Measurements from ENCODE around the gene SAMD7. TPM values are rescaled to one million over a fixed set of nuclear protein-coding genes. Genes with fewer than 3 reads are reported as not detected.

SAMD7 gene
- total RNA-seq, 1 experiment from 2014 or later: not detected

- Histone ChIP-seq H3K27me3 (ENCODE audit: low read length) (no peaks in the 10 kb centered on the region), H3K27ac (ENCODE audit: low read length) (no peak overlapping the region), H3K36me3 (ENCODE audit: low read depth, low read length) (no peaks in the 10 kb centered on the region), H3K4me1 (ENCODE audit: insufficient read depth, low read length) (no peaks in the 10 kb centered on the region), H3K9me3 (ENCODE audit: low read length) (no peaks in the 10 kb centered on the region), H3K9ac (ENCODE audit: low read length) (no peak overlapping the region), H2AFZ (ENCODE audit: low read length) (no peak overlapping the region), H4K20me1 (ENCODE audit: low read length) (no peaks in the 10 kb centered on the region), H3K4me3 (ENCODE audit: low read length) (no peak overlapping the region), H3F3A (ENCODE audit: low read length, unreplicated experiment) (no peaks in the 10 kb centered on the region), H3K9me2 (replicated peaks; ENCODE audit: low read length) (no peaks in the 10 kb centered on the region), H3K4me2 (ENCODE audit: low read length) (no peak overlapping the region), H3K79me2 (ENCODE audit: low read length) (no peaks in the 10 kb centered on the region)
- TF ChIP-seq CTCF (conservative IDR thresholded peaks at IDR 0.05; ENCODE audit: low read depth, low read length) (no peak), EZH2phosphoT487 (IDR thresholded peaks at IDR 0.05; ENCODE audit: borderline replicate concordance, low read length) (no peak), EZH2 (IDR thresholded peaks at IDR 0.05; ENCODE audit: low read length, unreplicated experiment) (no peak)
- ATAC-seq (peak; percentile 82), DNase-seq (peak; percentile 33)
- POLR2A ChIA-PET (ENCODE audit: unreplicated experiment): no interaction called here
- BruUV-seq (replicated peaks): no TSS peak
- intact Hi-C loops (cut with micrococcal nuclease): no loop called here
- CTCF ChIA-PET: no interaction called here
Observed at GRCh38 chr3:169914321-169914720, 2.9 kb downstream of the SAMD7 start.

- ATAC-seq (no peak), DNase-seq (no peak)
- H3F3A ChIP-seq (ENCODE audit: low read length, unreplicated experiment): no peaks in the 10 kb centered on the region
- ChIA-PET POLR2A (ENCODE audit: unreplicated experiment) (no interaction called here), CTCF (no interaction called here)
- TF ChIP-seq CTCF (conservative IDR thresholded peaks at IDR 0.05; ENCODE audit: low read depth, low read length) (no peak), EZH2 (IDR thresholded peaks at IDR 0.05; ENCODE audit: low read length, unreplicated experiment) (no peak), EZH2phosphoT487 (IDR thresholded peaks at IDR 0.05; ENCODE audit: borderline replicate concordance, low read length) (no peak)
- no TSS peak for BruUV-seq (replicated peaks)
- H3K4me2 ChIP-seq (ENCODE audit: low read length): no peak overlapping the region
- H3K9me2 ChIP-seq (replicated peaks; ENCODE audit: low read length): no peaks in the 10 kb centered on the region
- H2AFZ ChIP-seq (ENCODE audit: low read length): no peak overlapping the region
- no peak overlapping the region for H3K9ac ChIP-seq (ENCODE audit: low read length)
- no peaks in the 10 kb centered on the region for H4K20me1 ChIP-seq (ENCODE audit: low read length)
- no peaks in the 10 kb centered on the region for H3K9me3 ChIP-seq (ENCODE audit: low read length)
- intact Hi-C loops (cut with micrococcal nuclease): no loop called here
- no peak overlapping the region for H3K4me3 ChIP-seq (ENCODE audit: low read length)
- no peaks in the 10 kb centered on the region for H3K27me3 ChIP-seq (ENCODE audit: low read length)
- H3K4me1 ChIP-seq (ENCODE audit: insufficient read depth, low read length): no peaks in the 10 kb centered on the region
- H3K27ac ChIP-seq (ENCODE audit: low read length): no peak overlapping the region
- no peaks in the 10 kb centered on the region for H3K36me3 ChIP-seq (ENCODE audit: low read depth, low read length)
- H3K79me2 ChIP-seq (ENCODE audit: low read length): no peaks in the 10 kb centered on the region
Observed at GRCh38 chr3:169923189-169923588, 11.8 kb downstream of the SAMD7 start.

GRCh38 chr3:169923831-169924230, 12.5 kb downstream of the SAMD7 start:
- DNase-seq (no peak), ATAC-seq (no peak)
- POLR2A ChIA-PET (ENCODE audit: unreplicated experiment): no interaction called here
- CTCF ChIA-PET: no interaction called here
- Histone ChIP-seq H2AFZ (ENCODE audit: low read length) (no peak overlapping the region), H3K36me3 (ENCODE audit: low read depth, low read length) (no peaks in the 10 kb centered on the region), H3K4me2 (ENCODE audit: low read length) (no peak overlapping the region), H3K79me2 (ENCODE audit: low read length) (no peaks in the 10 kb centered on the region), H3K9ac (ENCODE audit: low read length) (no peak overlapping the region), H3K4me1 (ENCODE audit: insufficient read depth, low read length) (no peaks in the 10 kb centered on the region), H3K27me3 (ENCODE audit: low read length) (no peaks in the 10 kb centered on the region), H3K4me3 (ENCODE audit: low read length) (no peak overlapping the region), H3F3A (ENCODE audit: low read length, unreplicated experiment) (no peaks in the 10 kb centered on the region), H3K27ac (ENCODE audit: low read length) (no peak overlapping the region), H4K20me1 (ENCODE audit: low read length) (no peaks in the 10 kb centered on the region), H3K9me3 (ENCODE audit: low read length) (no peaks in the 10 kb centered on the region), H3K9me2 (replicated peaks; ENCODE audit: low read length) (no peaks in the 10 kb centered on the region)
- TF ChIP-seq EZH2phosphoT487 (IDR thresholded peaks at IDR 0.05; ENCODE audit: borderline replicate concordance, low read length) (no peak), CTCF (conservative IDR thresholded peaks at IDR 0.05; ENCODE audit: low read depth, low read length) (no peak), EZH2 (IDR thresholded peaks at IDR 0.05; ENCODE audit: low read length, unreplicated experiment) (no peak)
- no TSS peak for BruUV-seq (replicated peaks)
- intact Hi-C loops (cut with micrococcal nuclease): no loop called here
